Mucosa of gallbladder (tissue), 1 donor: ENCODE data around the gene INO80C. TPM values are rescaled to one million over a fixed set of nuclear protein-coding genes. Genes with fewer than 3 reads are reported as not detected.
"Not testable (repeated sequence)": the region's sequence is repeated elsewhere in the genome, so short reads cannot be mapped to it uniquely, and the experiment has no call there.

ENCODE experiments used
- DNase-seq: peaks from one replicate; pipeline ENCODE4 v3.0.0-alpha.2; 2020; ENCODE audit warnings: low spot score
- total RNA-seq: library from RNA; stranded (reverse); gene quantifications from one replicate; pipeline ENCODE4 v1.2.1, GENCODE V29; 2021
- donor health status: DM: no; HTN: no; CAD: no.

The INO80C gene
- total RNA-seq, 1 donor from 2014 or later, result 33.5 TPM

DNA sequence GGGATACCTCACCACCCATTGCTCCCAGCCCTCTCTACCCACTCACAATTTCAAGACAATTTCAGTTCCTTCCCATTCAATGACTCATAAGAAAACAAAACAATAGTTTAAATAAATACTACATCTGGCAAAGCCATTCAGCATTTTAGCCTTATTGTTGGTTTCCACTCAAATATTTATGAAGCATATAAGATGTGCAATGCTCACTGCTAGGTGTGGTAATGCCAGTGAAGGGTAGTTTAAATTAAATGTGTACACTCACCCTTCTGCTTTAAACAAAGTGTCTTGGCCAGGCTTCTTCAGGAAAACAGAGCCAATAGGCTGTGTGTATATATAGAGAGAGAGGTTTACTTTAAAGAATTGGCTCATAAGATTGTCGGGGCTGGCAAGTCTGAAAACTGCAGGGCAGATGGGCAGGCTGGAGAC is 37.0 kb downstream of the INO80C start:
- DNase-seq, result no peak

DNA sequence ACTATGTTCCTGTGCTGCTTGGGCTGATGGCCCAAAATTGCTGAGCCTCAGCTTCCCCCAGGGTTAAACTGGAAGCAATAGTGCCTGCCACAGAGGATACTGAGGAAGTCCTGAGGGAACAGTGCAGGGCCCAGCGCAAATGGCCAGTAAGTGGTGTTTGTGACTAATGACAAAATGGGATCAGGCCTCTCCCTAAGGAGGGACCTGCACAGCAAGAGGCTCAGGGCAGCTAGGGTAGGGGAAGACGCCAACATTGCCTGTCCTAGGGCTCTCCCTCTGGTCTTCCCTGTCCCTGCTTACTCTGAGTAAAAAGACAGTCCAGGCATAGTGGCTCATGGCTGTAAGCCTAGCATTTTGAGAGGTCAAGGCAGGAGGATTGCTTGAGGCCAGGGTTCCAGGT is 37.8 kb downstream of the INO80C start:
- no peak for DNase-seq

DNA sequence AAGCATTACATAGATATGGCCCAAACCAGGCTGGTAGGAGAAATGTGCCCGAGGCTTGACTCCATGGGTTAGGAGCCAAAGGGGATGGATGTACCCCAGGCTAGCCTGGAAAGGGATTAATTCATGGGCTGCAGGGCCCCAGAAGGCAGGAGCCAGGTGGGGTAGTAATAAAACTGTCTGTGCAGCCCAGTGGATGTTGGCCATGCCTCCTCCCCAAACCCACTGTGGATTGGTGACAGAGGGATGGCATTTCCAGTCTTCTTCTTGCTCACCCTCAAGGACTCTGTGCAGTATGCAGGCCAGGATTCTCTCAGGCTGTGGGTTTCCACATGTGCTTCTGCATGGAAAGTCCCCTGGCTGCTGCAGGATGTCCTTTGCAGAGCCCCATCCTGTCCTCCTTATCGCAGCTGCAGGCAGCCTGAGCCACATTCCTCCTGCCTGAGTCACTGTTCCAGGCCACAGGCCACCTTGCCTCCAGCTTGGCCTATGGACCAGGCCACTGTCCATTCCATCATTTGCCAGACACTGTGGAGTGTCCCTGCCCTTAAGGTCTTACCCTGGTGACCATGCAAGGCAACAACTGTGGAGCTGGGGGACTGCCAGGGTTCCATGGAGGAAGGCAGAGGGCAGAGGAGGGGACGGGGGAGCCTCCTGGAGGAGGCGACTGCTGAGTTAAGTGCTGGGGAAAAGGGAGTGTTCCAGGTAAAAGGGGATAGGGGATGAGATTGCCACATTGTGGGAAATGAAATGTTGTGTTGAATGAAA is 38.9 kb downstream of the INO80C start:
- peak; percentile 67 for DNase-seq

DNA sequence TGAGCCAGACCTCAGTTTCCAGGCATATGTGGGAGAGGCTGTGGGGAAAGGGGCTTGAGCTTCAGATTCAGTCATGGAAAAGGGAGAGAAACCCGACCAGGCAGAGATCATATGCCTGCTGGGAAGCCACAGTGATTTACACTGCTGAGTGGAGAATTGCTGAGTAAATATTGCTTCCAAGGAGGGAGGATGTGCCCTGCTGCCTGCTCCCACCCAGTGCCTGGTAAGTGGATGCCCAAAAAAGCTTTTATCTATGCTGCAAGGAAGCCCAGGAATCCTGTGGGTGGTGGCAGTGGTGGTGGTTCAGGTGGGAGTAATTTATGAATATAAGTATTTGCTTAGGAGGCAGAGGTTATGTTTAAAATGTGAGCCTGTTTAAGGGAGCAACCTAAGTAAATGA is 39.5 kb downstream of the INO80C start:
- no peak for DNase-seq

DNA sequence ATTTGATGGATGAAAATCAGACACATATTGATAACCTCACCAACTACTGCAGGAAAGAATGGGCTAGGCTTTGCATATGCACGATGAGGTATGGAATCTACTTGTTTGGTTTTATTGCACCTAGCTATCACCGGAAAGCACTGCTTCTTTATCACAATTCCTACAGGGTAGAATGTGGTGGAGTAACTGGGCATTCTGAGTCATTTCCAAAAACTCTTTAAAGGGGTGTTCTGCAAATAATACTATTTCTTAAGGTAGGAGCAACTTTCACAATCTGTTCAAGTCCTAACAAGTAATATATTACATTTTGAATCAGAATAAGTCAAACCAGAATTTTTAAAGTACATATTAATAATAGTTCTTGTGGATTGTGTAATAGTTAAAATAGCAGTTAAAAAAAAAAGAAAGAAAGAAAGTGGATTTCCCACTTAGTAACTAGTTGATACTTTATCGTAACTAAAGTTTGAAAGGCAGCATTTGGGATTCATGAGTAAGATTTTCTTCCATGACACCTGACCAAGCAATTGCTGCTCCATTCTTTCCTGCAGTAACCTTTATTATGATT is 40.5 kb downstream of the INO80C start:
- DNase-seq, result no peak

DNA sequence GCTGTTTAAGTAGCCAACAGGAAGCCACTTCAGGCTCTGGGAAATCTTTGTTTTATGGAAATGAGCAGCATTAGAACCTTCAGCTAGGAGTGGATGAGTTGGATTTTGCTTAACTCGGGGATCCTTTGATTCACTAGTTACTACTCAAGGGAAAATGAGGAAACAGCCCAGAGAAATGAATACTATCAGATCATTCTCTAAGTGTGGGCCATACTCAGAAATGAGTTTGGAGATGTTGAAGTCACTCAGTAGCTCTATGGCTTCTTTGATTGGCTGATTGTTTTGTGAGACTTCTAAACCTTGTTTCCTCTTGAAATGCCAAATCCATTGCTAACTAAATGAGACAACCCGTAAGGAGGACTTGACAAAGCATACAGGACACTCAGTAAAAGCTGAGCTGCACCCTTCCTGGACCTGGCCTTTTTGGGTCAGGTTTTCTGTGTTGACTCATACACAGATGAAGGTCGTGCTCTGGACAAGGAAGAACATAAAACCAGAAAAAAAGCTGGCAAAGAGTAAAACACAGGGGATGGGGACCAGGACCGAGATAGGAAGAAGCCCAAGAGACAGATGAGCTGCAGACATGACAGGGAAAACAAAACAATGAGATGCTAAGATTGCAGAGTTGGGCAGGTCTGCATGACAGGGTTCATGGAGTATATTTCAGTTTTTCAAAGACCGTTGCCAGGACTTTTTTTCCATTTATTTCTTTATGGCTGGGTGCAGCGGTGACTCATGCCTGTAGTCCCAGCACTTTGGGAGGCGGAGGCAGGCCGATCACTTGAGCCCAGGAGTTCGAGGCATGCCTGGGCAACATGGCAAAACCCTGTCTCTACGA is 41.6 kb downstream of the INO80C start:
- no peak for DNase-seq

DNA sequence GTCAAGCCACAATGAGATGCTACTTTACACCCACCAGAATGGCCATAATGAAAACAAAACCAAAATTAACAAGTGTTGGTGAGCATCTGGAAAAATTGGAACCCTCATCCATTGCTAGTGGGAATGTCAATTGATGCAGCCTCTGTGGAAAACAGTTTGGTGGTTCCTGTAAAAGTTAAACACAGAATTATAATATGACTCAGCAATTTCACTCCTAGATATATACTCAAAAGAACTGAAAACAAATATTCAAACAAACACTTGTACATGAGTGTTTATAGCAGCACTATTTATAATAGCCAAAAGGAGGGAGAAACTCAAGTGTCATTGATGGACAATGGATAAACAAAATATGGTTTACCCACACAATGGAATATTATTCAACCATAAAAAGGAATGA is 43.0 kb downstream of the INO80C start:
- DNase-seq, result no peak

DNA sequence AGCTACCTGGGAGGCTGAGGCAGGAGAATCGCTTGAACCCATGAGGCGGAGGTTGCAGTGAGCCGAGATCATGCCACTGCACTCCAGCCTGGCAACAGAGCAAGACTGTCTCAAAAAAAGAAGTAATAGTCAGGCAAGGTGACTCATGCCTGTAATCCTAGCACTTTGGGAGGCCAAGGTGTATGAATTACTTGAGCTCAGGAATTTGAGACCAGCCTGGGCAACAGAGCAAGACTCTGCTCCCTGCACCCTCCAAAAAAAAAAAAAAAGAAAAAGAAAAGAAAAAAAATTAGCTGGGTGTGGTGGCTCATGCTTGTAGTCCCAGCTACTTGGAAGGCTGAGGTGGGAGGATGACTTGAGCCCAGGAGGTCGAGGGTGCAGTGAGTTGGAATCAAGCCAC is 44.7 kb downstream of the INO80C start:
- DNase-seq, result not testable (repeated sequence)

DNA sequence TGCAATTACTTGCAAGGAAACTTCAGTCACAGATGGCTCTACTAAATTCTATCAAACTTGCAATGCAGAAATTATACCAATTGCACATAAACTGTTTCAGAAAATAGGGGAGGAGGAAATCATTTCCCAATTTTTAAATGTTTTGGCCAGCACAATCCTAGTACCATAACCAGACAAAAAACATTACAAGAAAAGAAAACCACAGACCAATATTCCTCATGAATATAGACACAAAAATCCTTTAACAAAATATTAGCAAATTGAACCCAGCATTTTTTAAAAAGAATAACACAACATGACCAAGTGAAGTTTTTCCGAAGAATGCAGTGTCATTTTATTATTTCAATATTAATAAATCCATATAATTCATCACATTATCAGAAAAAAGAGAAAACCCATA is 45.8 kb downstream of the INO80C start:
- DNase-seq, result no peak

DNA sequence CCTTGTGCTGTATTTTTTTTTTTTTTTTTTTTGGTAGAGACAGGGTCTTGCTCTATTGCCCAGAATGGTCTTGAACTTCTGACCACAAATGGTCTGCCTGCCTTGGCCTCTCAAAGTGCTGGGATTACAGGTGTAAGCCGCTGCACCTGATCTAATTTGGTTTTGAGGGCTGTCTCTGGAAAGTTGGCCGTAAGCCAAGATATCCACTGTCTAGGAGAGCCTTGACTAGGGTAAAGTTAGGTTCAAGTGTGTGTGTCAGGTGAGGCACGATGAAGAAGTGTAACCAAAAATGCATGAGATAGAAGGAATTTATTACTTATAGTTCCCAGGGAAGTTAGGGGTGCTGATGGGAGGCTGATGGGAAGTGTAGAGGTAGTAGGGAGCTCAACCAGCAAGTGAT is 46.7 kb downstream of the INO80C start:
- no peak for DNase-seq

DNA sequence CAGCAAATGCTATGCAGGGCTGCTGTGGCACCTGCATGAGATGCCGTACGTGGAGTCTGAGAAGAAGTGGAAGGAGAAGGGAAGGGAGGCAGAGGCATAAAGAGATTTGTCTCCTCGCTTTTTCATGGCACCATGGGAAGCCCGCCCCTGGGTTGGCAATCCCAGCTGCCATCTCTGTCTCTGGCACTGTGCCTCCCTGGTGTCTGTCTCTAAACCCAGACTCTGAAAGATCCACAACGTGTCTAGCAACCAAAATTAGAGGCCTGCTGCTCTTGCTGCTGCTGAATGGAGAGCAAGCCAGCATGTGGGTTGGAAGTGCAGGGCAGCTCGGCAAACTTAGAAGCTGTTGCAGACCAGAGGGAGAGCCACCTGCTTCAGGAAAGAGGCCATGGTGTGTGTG is 53.1 kb downstream of the INO80C start:
- no peak for DNase-seq

DNA sequence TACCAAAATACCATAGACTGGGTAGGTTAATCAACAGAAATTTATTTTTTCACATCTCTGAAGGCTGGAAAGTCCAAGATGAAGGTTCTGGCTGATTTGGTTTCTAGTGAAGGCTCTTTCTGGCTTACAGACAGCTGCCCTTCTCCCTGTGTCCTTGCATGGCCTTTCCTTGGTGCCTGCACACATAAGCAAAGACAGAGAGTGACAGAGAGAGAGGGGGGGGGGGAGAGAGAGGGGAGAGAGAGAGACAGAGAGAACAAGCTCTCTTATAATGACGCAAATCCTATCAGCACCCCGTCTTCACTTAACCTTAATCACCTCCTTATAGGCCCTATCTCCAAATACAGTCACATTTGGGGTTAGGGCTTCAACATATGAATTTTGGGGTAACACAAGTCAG is 53.9 kb downstream of the INO80C start:
- DNase-seq, result no peak

DNA sequence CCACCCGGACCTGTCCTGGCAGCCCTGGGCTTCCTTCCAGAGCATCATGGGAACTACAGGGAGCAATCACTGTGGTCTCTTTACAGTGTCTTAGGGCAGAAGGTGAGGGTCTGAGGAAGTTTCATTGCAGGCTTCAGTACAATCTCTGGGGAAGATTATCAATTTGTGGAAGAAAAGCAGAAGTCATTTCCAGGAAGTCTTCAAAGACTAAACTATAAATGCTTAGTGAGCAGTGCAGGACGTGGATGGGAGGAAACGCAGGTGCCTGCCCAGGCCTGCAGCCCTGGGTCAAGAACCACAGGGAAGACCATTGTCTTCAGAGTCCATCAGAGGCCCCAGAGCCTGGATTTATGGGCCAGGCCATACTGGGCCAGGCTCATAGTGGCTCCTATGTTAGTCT is 54.3 kb downstream of the INO80C start:
- no peak for DNase-seq

DNA sequence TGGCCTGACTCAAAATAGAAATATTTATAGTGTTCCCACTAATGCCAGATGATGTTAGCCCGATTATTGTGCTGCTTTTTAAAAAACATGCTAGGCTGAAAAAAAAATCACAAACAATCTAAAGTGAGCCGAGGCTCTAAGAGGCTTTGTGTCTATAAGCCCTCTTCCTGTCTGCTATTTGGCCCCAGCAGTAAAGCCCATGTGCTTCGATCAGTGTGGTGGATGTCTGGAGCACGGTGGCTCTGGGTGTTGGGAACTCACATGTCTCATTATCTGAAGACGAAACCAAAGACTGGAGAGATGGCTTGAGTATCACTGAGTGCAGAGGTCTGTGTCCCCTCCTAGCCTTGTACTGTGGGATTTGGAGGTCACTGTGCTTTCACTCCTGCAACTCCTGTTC is 55.1 kb downstream of the INO80C start:
- no peak for DNase-seq

DNA sequence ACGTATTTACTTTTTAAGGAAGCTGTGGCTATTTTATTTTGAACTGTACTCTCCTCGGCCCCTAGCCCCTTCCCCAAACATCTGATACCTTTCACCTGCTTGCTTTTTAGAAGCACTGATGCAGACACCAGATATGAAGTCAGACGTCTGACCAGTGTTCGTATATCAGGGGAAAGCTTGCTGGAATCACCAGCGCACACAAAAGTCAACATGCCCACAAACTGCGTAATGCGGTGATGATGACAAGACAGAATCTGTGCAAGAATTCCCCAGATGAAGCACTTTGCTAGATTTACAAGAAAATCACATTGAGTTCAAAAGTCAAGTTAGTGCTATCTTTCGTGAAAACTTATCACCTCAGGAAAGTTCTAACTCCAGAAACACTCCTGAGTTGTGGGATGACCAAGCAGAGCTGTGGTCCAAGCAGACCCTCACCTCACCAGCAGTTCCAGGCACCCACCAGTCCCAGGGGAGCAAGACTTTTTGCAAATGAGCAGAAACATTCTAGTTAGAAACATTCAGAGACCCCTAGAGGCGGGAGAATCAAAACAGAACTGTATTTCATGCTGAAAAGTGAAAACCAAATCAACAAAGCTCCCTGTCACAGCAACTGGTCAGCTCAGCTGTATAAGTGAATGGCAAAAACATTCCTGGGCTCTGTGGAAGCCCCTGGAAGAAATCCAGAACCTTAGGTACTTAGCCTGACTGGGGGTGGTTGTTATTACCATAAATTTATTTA is 55.7 kb downstream of the INO80C start:
- no peak for DNase-seq

DNA sequence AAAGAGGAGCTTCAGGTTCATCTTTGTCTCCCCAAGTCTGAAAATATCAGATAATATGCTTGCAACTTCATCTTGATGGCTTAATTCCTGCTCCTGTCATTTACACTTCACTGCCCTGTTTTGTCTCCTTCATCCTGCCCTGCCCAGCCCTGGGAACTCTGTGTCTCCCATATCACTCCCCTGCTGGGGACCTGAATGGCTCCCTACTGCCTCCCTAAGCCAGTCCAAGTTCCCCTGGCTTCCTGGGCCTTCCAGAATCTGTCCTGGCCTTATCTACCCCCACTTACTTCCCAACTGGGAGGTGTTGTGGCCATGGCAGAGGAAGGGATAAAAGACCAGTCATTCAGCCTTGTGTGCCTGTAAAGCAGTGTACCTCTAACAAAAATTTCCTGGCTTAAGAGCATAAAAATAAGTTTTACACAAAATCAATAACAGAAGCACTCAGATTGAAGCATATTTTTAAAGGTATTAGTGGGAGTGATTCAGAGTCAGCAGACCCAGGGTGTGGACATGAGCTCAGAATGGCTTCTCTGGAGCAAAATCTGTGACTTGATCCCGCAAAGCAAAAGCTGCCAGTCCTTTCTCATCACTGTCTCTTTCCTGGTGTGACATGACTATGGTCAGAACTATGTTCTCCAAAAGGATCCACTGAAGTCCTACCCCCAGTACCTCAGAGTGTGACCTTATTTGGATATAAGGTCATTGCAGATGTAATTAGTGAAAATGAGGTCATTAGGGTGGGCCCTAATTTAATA is 59.1 kb downstream of the INO80C start:
- DNase-seq, result no peak

DNA sequence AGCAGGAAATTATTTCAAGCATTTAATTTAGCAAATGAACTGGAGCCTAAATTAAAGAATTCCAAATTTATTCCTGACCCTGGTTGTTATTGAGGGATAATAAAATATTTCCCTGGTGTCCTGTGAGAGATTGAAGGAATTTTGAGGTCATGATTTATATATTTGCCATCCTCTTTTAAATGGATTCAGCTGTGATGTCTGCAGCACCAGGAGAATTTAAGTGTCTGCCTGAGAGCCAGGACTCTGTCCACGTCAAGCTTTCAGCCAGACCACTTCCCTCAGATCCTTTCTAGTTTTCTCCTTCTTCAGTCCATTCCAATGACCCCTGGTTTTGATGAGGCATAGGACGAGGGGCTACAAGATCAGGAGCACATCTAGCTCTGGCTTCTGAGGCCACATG is 59.9 kb downstream of the INO80C start:
- no peak for DNase-seq

DNA sequence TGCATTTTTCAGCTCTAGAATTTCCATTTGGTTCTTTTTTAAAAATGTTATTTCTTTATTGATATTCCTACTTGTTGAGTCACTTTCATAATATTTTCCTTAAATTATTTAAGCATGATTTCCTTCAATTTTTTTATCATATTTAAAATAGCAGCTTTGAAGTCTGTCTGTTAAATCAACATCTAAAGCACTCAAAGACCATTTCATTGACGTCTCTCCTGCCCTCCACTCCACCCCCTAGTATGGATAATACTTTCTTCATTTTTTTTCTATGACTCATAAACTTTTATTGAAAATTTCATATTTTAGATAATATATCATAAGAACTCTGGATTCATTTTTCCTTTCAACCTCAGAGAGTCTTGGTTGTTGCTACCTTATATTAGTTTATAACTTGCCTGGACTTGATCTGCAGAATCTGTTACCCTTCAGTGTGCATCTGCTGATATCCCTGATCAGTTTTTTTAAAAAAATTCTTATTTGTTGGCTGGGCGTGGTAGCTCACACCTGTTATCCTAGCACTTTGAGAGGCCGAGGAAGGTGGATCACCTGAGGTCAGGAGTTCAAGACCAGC is 61.6 kb downstream of the INO80C start:
- no peak for DNase-seq

DNA sequence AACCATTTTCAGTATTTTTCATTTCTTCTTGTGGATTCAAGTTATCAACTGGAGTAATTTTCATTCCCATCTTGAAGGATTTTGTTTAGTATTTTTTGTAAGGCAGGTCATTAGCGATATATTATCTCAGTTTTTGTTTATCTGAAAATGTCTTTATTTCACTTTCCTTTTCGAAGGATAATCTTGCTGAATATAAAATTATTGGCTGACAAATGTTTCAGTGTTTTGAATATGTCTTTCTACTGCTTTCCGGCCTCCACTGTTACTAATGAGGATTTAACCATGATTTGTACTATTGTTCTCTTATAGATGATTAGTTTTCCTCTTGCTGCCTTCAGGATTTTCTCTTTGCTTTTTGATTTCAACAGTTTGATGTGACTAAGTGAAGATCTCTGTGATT is 62.4 kb downstream of the INO80C start:
- DNase-seq, result no peak

DNA sequence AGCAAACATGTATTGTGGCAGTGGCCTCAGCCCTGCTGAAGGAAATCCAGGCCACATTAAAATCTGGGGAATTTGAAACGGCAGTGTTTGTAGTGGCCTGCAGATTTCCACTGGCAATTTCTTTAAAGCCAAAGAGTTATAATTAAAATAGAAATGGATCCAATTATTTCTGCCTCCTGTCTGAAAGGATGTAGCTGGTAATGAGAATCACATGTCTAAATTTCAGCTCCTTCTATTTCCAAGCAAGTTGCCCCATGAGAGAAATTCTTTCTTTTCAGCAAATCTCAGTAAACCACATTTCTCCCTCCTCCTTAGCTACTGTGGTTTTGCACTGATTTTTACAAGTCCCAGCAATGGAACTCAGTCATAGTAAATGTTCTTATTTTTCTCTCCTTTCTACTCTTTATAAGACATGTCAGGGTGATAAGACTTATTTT is 65.2 kb downstream of the INO80C start:
- DNase-seq, result no peak

DNA sequence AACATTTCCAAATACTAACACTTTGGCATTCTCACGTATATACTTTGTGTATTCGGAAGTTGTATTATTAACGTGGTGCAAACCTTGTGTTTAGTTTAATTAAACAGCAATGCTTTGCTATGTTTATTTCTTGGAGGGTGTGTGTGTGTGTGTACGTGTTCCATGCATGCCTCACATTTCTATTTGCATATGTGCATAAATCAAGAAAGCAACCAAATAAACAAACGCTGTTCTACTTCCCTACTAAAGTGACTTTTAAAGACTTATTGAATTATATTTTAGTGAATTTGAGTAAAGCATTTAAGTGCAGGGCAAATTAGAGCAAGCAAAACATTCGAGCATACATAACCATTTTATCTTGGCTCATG is 66.4 kb downstream of the INO80C start:
- DNase-seq, result no peak
